Choroid plexus epithelial cell (primary cell): ENCODE measurements around the gene B4GALT1.

ENCODE experiments used
- DNase-seq: peaks from one replicate; pipeline ENCODE4 v3.0.0-alpha.2; 2010; ENCODE audit warnings: low read depth
- H3K4me3 ChIP-seq: 2 replicates; pipeline ENCODE4 v1.5.1; 2011; ENCODE audit warnings: low read depth, mild to moderate bottlenecking, control low read depth, low read length, moderate library complexity
- TF ChIP-seq, protein P1 (sequence below): conservative IDR thresholded peaks from 2 replicates; pipeline ENCODE4 v1.5.1; 2011; ENCODE audit warnings: low read depth, mild to moderate bottlenecking, control low read depth, inconsistent platforms, low read length, moderate library complexity

The B4GALT1 gene

DNA sequence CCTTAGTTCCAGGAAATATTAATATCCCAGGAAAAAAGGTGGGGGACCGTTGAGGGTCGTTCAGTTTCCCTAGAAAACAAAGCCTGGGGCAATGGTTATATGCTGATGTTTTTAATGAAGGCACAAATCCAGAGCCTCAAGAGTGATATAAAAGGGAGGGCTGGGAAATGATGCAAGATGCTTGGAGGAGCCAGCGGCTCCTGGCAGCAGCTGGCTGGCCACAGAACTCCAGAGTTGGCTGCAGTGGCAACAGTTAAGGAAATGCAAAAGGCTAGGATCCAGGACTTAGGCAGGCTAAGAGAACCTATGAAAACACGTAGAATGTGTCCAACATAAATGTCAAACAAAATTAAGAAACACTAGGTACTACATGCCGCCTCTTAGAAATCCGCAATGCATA lies 31.0 kb upstream of the B4GALT1 start:
- no peak for DNase-seq
- H3K4me3 ChIP-seq, result no peak overlapping the region
- TF ChIP-seq, protein P1, sequence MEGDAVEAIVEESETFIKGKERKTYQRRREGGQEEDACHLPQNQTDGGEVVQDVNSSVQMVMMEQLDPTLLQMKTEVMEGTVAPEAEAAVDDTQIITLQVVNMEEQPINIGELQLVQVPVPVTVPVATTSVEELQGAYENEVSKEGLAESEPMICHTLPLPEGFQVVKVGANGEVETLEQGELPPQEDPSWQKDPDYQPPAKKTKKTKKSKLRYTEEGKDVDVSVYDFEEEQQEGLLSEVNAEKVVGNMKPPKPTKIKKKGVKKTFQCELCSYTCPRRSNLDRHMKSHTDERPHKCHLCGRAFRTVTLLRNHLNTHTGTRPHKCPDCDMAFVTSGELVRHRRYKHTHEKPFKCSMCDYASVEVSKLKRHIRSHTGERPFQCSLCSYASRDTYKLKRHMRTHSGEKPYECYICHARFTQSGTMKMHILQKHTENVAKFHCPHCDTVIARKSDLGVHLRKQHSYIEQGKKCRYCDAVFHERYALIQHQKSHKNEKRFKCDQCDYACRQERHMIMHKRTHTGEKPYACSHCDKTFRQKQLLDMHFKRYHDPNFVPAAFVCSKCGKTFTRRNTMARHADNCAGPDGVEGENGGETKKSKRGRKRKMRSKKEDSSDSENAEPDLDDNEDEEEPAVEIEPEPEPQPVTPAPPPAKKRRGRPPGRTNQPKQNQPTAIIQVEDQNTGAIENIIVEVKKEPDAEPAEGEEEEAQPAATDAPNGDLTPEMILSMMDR, result no peak

DNA sequence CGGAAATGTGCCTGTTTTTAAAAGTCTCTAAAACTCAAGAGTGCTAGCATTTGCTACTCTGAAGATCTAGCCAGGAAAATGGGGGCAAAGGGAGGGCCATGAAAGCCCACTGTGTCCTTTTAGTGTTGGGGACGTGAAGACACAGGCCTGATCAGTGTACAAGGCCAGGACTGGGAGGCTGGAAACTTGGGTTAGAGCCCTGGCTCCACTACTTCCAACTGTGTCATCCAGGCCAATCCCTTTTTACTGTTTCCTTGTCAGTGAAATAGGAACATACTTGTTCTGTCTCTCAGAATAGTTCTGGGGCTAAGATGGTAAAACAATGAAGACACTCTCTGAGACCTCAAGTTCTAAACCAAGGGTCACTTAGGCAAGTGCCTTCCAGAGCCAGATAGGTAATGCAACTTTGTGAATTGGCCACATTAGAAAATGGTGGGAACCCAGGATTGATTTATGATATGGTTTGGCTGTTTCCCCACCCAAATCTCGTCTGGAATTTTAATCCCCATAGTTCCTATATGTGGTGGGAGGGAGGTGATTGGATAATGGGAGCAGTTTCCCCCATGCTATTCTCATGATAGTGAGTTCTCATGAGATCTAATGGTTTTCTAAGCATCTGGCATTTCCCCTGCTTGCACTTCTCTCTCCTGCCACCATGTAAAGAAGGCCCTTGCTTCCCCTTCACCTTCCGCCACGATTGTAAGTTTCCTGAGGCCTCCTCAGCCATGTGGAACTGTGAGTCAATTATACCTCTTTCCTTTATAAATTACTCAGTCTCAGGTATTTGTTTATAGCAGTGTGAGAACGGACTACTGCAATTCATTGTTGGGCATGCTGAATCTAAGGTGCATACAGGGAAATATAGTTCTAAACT lies 30.4 kb upstream of the B4GALT1 start:
- TF ChIP-seq, protein P1, result no peak
- DNase-seq, result no peak
- no peak overlapping the region for H3K4me3 ChIP-seq

DNA sequence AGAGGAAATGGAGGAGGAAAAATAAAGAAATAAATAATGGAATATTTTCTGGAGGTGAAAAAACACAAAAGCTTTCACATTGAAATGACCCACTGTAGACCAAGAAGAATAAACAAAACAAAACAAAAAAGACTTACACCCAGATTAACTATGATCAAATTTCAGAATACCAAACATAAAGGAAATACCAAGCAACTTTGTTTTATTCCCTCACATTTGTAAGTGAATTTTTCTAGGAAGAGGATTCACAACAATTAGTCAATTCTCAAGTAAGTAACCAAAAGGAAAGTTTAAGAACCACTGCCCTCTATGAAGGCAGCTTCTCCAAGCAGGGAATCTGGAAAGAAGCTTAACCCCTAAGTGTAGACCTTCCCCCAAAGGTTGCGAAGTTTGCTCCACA lies 29.6 kb upstream of the B4GALT1 start:
- TF ChIP-seq, protein P1, result no peak
- no peak overlapping the region for H3K4me3 ChIP-seq
- no peak for DNase-seq

DNA sequence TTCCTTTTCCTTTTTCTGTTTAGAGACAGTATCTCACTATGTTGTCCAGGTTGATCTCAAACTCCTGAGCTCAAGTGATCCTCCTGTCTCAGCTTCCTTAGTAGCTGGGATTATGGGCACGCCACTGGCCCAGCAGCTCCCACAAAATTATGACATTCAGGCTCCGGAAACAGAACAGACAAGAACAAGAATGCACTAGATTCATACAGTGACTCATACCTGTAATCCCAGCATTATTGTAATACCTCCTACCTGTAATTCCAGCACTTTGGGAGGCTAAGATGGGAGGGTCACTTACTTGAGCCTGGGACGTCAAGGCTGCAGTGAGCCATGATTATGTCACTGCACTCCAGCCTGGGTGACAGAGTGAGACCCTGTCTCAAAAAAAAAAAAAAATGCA lies 26.7 kb upstream of the B4GALT1 start:
- no peak overlapping the region for H3K4me3 ChIP-seq
- no peak for DNase-seq
- TF ChIP-seq, protein P1, result no peak

DNA sequence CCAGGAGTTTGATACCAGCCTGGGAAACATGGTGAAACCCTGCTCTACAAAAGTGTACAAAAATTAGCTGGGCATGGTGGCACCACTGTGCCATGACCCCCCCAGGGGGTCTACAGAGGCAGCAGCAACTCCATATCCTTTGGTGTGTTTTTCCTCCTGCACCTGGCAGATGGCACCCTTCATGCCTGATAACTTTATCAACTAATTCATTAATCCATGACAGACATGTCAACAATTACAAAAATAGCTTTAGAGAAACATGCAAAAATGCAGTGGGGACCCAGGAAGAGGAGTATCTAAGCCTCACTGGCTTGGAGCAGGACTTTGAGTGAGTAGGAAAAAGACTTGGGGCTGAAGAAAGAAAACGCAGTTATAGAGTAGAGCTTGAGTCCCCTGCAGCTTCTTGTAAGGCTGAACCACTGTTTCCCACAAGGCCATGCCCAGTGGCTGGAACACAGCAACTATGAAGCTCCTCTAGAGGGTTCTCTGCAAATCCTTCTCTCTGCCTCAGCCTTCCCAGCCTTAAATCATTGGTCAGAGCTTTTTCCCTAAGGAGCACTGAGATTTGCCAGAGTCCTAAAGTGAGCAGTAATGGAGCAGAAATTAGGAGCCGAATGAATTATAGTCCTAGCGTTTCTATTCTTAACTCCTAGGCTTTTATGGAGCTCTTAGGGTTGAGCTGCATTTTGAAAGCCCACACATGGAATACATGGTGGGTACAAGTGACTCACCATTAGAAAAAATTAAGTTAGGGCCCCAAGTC lies 25.5 kb upstream of the B4GALT1 start:
- DNase-seq, result no peak

DNA sequence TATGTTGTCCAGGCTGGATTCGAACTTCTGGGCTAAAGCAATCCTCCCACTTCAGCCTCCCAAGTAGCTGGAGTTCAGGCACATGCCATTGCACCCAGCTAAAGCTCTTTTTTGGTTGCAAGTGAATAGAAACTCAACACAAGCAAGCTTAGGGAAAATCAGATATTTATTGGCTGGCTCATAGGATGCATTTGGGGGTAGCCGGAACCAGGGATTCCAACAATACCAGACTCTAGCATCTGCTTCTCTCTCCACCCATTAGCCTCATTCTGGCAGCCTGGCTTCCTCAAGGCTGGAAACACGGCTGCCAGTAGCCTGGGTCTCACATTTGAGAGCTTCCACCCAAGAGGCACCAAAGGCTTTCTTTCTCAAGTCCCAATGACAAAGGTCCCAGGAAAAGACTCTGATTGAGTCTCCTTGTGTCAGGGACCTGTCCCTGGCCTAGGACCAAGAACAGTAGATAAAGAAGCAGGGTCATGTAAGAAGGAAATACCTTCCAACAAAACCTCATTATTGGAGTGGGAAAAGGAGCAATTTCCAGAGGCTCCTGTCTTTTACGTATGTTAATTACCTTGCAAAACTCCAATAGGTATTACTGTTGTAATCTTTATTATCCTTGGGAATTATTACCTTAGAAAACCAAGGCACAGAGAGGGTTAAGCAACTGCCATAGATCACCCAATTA lies 23.0 kb upstream of the B4GALT1 start:
- no peak for DNase-seq
- no peak overlapping the region for H3K4me3 ChIP-seq
- TF ChIP-seq, protein P1, result no peak

More for the DNA sequence above, 25.5 kb upstream of the B4GALT1 start:
- H3K4me3 ChIP-seq, result no peak overlapping the region
- TF ChIP-seq, protein P1, result no peak
